Transverse colon (tissue), 4 donors: Measurements from ENCODE around the gene CTNND2. TPM values are rescaled to one million over a fixed set of nuclear protein-coding genes. Genes with fewer than 3 reads are reported as not detected.

Source experiments
- DNase-seq: peaks from one replicate; pipeline ENCODE4 v3.0.0-alpha.2; 2019
- H3K27ac ChIP-seq, 4 donors: fragments of 200-600 bp; sonication (generic); 2 replicates each; pipeline ENCODE4 v1.5.1; 2016 to 2018; ENCODE audit warnings: inconsistent platforms in 4 of 4
- H3K27me3 ChIP-seq: fragments of 200-600 bp; sonication (generic); 2 replicates; pipeline ENCODE4 v1.5.1; 2017; ENCODE audit warnings: inconsistent platforms
- H3K36me3 ChIP-seq, 4 donors: fragments of 200-600 bp; sonication (generic); 2 replicates each; pipeline ENCODE4 v1.5.1; 2017 to 2019; ENCODE audit warnings: inconsistent platforms in 4 of 4
- H3K4me1 ChIP-seq, 4 donors: fragments of 200-600 bp; sonication (generic); 2 replicates each; pipeline ENCODE4 v1.5.1; 2017 to 2020; ENCODE audit warnings: inconsistent platforms in 4 of 4
- H3K4me3 ChIP-seq, 4 donors: fragments of 200-600 bp; sonication (generic); 1 replicate in 1 of 4; 2 replicates in 3 of 4; pipeline versions ENCODE4 v1.5.1 to v1.6.1; 2017 to 2019; ENCODE audit warnings: inconsistent platforms in 4 of 4
- H3K9me3 ChIP-seq, 2 donors: fragments of 200-600 bp; sonication (generic); 2 replicates each; pipeline ENCODE4 v1.5.1; 2017 to 2019; ENCODE audit warnings: inconsistent platforms in 2 of 2
- EP300 ChIP-seq: sonication (generic); formaldehyde crosslinking; IDR thresholded peaks from one replicate; pipeline ENCODE4 v1.6.1; 2017; ENCODE audit warnings: antibody characterized with exemption, low read depth
- POLR2A ChIP-seq: fragments of 450-650 bp; IDR thresholded peaks from one replicate; pipeline ENCODE4 v1.6.1; 2016; ENCODE audit warnings: antibody characterized with exemption, mild to moderate bottlenecking, moderate library complexity
- POLR2AphosphoS5 ChIP-seq, 3 donors: sonication (generic); formaldehyde crosslinking; IDR thresholded peaks; one replicate each; pipeline ENCODE4 v1.6.1; 2016; ENCODE audit warnings: antibody characterized with exemption in 3 of 3
- WGBS, 2 donors: methylation state at CpG; one replicate each; pipeline ENCODE4 v1.1.5; 2018; ENCODE audit warnings: low coverage in 1 of 2; 5-methylcytosine and 5-hydroxymethylcytosine counted together
- in situ Hi-C, 4 donors: fragments of 200-750 bp; cut with MboI; loops; one replicate each; pipeline versions ENCODE4 v1.15.0 to v1.15.1; 2017; ENCODE audit warnings: low sequenced_read_pairs in 3 of 4, low pct_ligation_motif_present in 1 of 4, low pct_unique_long_range_greater_than_20kb in 1 of 4
- intact Hi-C: fragments of 100-400 bp; cut with DNase I; formaldehyde crosslinking; loops from one replicate; pipeline ENCODE4 v1.15.1; 2023; ENCODE audit warnings: low total_unique reads
- total RNA-seq, 4 donors: library from RNA; depleted of rRNA; stranded (reverse); fragments of >200 nt; gene quantifications; one replicate each; pipeline ENCODE4 v1.1.0, GENCODE V29; 2016
- TF ChIP-seq, protein P1 (sequence below), 5 experiments: fragments of 200-600 bp in 3 of 5; fragments of 450-650 bp in 2 of 5; sonication (generic) in 3 of 5; IDR thresholded peaks; 1 replicate in 2 of 5; 2 replicates in 3 of 5; pipeline ENCODE4 v1.5.1; 2016 to 2017; ENCODE audit warnings: antibody characterized with exemption in 5 of 5, inconsistent platforms in 3 of 5, mild to moderate bottlenecking in 2 of 5, moderate library complexity in 1 of 5

The CTNND2 gene
- total RNA-seq, 4 donors from 2014 or later = 1.9 to 2.1 TPM; not detected in 2

- intact Hi-C loops = no loop called here
- TF ChIP-seq POLR2A = no peak
- no peak for TF ChIP-seq POLR2AphosphoS5 (IDR thresholded peaks at IDR 0.05)
- no peak for TF ChIP-seq EP300
- TF ChIP-seq, protein P1, sequence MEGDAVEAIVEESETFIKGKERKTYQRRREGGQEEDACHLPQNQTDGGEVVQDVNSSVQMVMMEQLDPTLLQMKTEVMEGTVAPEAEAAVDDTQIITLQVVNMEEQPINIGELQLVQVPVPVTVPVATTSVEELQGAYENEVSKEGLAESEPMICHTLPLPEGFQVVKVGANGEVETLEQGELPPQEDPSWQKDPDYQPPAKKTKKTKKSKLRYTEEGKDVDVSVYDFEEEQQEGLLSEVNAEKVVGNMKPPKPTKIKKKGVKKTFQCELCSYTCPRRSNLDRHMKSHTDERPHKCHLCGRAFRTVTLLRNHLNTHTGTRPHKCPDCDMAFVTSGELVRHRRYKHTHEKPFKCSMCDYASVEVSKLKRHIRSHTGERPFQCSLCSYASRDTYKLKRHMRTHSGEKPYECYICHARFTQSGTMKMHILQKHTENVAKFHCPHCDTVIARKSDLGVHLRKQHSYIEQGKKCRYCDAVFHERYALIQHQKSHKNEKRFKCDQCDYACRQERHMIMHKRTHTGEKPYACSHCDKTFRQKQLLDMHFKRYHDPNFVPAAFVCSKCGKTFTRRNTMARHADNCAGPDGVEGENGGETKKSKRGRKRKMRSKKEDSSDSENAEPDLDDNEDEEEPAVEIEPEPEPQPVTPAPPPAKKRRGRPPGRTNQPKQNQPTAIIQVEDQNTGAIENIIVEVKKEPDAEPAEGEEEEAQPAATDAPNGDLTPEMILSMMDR (IDR thresholded peaks at IDR 0.05) = no peak
Measured at GRCh38 chr5:11363631-11364178, 540.5 kb downstream of the CTNND2 start.

GRCh38 chr5:11361768-11362167 is 542.5 kb downstream of the CTNND2 start:
- no peaks in the 10 kb centered on the region for H3K9me3 ChIP-seq
- 33 to 78% methylated on average over 1 to 4 of the region's 4 CpGs for WGBS, 2 donors
- no peak overlapping the region for H3K4me3 ChIP-seq
- H3K27me3 ChIP-seq = no peaks in the 10 kb centered on the region
- no peak for DNase-seq
- intact Hi-C loops = no loop called here
- no peaks in the 10 kb centered on the region for H3K36me3 ChIP-seq
- in situ Hi-C loops = no loop called here
- H3K4me1 ChIP-seq = no peaks in the 10 kb centered on the region
- TF ChIP-seq, protein P1 (IDR thresholded peaks at IDR 0.05) = no peak
- no peak for TF ChIP-seq POLR2AphosphoS5 (IDR thresholded peaks at IDR 0.05)
- TF ChIP-seq POLR2A = no peak
- no peak for TF ChIP-seq EP300
- H3K27ac ChIP-seq = no peak overlapping the region

More at GRCh38 chr5:11363631-11364178, 540.5 kb downstream of the CTNND2 start:
- no peaks in the 10 kb centered on the region for H3K9me3 ChIP-seq
- no peak overlapping the region for H3K27ac ChIP-seq
- no peaks in the 10 kb centered on the region for H3K27me3 ChIP-seq
- no peaks in the 10 kb centered on the region for H3K4me1 ChIP-seq
- no peaks in the 10 kb centered on the region for H3K36me3 ChIP-seq
- H3K4me3 ChIP-seq = no peak overlapping the region
- WGBS, 2 donors = 79 to 82% methylated on average over 4 to 5 of the region's 5 CpGs
- in situ Hi-C loops = no loop called here
- no peak for DNase-seq

GRCh38 chr5:11357928-11358327 is 546.3 kb downstream of the CTNND2 start:
- no peak for DNase-seq
- no peaks in the 10 kb centered on the region for H3K36me3 ChIP-seq
- 69 to 82% methylated on average over 4 of the region's 4 CpGs for WGBS, 2 donors
- no peaks in the 10 kb centered on the region for H3K9me3 ChIP-seq
- in situ Hi-C loops (no loop called here), intact Hi-C loops (no loop called here)
- TF ChIP-seq, protein P1 (IDR thresholded peaks at IDR 0.05) = no peak
- TF ChIP-seq POLR2A (no peak), POLR2AphosphoS5 (IDR thresholded peaks at IDR 0.05) (no peak), EP300 (no peak)
- H3K4me3 ChIP-seq = no peak overlapping the region
- H3K4me1 ChIP-seq = no peaks in the 10 kb centered on the region
- H3K27ac ChIP-seq = no peak overlapping the region
- no peaks in the 10 kb centered on the region for H3K27me3 ChIP-seq

- intact Hi-C loops = no loop called here
- in situ Hi-C loops = no loop called here
- no peak for DNase-seq
- TF ChIP-seq EP300 (no peak), POLR2AphosphoS5 (IDR thresholded peaks at IDR 0.05) (no peak), POLR2A (no peak)
- TF ChIP-seq, protein P1 (IDR thresholded peaks at IDR 0.05) = no peak
- no peaks in the 10 kb centered on the region for H3K36me3 ChIP-seq
- H3K9me3 ChIP-seq = no peaks in the 10 kb centered on the region
- no peak overlapping the region for H3K27ac ChIP-seq
- no peak overlapping the region for H3K4me3 ChIP-seq
- H3K27me3 ChIP-seq = no peaks in the 10 kb centered on the region
- no peaks in the 10 kb centered on the region for H3K4me1 ChIP-seq
Measured at GRCh38 chr5:11355491-11355890, 548.8 kb downstream of the CTNND2 start.
